Ishikawa (cell line): ENCODE data around the gene MTERF1.
A peak's percentile ranks its signal among the peaks of the same experiment; 100 is the strongest.

Source experiments
- CEBPB ChIP-seq: IDR thresholded peaks from 2 replicates; pipeline ENCODE4 v1.6.1; 2012
- CREB1 ChIP-seq: IDR thresholded peaks from 2 replicates; pipeline ENCODE4 v1.6.1; 2012; ENCODE audit warnings: low read depth
- EGR1 ChIP-seq: IDR thresholded peaks from 2 replicates; pipeline ENCODE4 v1.6.1; 2012
- EP300 ChIP-seq: IDR thresholded peaks from 2 replicates; pipeline ENCODE4 v1.6.1; 2012; ENCODE audit warnings: borderline replicate concordance
- FOXM1 ChIP-seq: IDR thresholded peaks from 2 replicates; pipeline ENCODE4 v1.6.1; 2012; ENCODE audit warnings: low read depth, borderline replicate concordance
- NFIC ChIP-seq: IDR thresholded peaks from 2 replicates; pipeline ENCODE4 v1.6.1; 2012
- RAD21 ChIP-seq: IDR thresholded peaks from 2 replicates; pipeline ENCODE4 v1.6.1; 2012; ENCODE audit warnings: low read depth
- TAF1 ChIP-seq: IDR thresholded peaks from 2 replicates; pipeline ENCODE4 v1.6.1; 2012; ENCODE audit warnings: low read depth, mild to moderate bottlenecking
- TCF12 ChIP-seq: IDR thresholded peaks from 2 replicates; pipeline ENCODE4 v1.6.1; 2012; ENCODE audit warnings: low read depth
- TEAD4 ChIP-seq: IDR thresholded peaks from 2 replicates; pipeline ENCODE4 v1.6.1; 2012
- USF1 ChIP-seq: IDR thresholded peaks from 2 replicates; pipeline ENCODE4 v1.6.1; 2012
- YY1 ChIP-seq: IDR thresholded peaks from 2 replicates; pipeline ENCODE4 v1.6.1; 2012; ENCODE audit warnings: low read depth
- ZBTB7A ChIP-seq: IDR thresholded peaks from 2 replicates; pipeline ENCODE4 v1.6.1; 2012; ENCODE audit warnings: low read depth
- TF ChIP-seq, protein P1 (sequence below): IDR thresholded peaks from 2 replicates; pipeline ENCODE4 v1.6.1; 2012
- TF ChIP-seq, protein P2 (sequence below): IDR thresholded peaks from 2 replicates; pipeline ENCODE4 v1.6.1; 2012; ENCODE audit warnings: low read depth, mild to moderate bottlenecking

MTERF1 gene, protein sequence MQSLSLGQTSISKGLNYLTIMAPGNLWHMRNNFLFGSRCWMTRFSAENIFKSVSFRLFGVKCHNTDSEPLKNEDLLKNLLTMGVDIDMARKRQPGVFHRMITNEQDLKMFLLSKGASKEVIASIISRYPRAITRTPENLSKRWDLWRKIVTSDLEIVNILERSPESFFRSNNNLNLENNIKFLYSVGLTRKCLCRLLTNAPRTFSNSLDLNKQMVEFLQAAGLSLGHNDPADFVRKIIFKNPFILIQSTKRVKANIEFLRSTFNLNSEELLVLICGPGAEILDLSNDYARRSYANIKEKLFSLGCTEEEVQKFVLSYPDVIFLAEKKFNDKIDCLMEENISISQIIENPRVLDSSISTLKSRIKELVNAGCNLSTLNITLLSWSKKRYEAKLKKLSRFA

GRCh38 chr7:91880413-91881241, at the start of gene MTERF1:
Gene MTERF1, minus strand, starts transcription at chr7:91880702. Its CDS starts 619 bp downstream, at chr7:91880083.
- TF ChIP-seq CEBPB: no peak
- no peak for TF ChIP-seq FOXM1
- no peak for TF ChIP-seq EGR1
- TF ChIP-seq, protein P1, sequence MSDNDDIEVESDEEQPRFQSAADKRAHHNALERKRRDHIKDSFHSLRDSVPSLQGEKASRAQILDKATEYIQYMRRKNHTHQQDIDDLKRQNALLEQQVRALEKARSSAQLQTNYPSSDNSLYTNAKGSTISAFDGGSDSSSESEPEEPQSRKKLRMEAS: peak; percentile 91
- TF ChIP-seq TCF12: 0 out of 2 replicates have a peak, but pooled peaks have one; percentile 47
- TF ChIP-seq RAD21: peak; percentile 73
- TF ChIP-seq USF1: peak; percentile 43; the same call in 1 of the 2 replicates
- TF ChIP-seq YY1: peak; percentile 67; the same call in 1 of the 2 replicates
- TF ChIP-seq CREB1: peak; percentile 43; the same call in 1 of the 2 replicates
- peak; percentile 85 for TF ChIP-seq TAF1
- TF ChIP-seq, protein P2, sequence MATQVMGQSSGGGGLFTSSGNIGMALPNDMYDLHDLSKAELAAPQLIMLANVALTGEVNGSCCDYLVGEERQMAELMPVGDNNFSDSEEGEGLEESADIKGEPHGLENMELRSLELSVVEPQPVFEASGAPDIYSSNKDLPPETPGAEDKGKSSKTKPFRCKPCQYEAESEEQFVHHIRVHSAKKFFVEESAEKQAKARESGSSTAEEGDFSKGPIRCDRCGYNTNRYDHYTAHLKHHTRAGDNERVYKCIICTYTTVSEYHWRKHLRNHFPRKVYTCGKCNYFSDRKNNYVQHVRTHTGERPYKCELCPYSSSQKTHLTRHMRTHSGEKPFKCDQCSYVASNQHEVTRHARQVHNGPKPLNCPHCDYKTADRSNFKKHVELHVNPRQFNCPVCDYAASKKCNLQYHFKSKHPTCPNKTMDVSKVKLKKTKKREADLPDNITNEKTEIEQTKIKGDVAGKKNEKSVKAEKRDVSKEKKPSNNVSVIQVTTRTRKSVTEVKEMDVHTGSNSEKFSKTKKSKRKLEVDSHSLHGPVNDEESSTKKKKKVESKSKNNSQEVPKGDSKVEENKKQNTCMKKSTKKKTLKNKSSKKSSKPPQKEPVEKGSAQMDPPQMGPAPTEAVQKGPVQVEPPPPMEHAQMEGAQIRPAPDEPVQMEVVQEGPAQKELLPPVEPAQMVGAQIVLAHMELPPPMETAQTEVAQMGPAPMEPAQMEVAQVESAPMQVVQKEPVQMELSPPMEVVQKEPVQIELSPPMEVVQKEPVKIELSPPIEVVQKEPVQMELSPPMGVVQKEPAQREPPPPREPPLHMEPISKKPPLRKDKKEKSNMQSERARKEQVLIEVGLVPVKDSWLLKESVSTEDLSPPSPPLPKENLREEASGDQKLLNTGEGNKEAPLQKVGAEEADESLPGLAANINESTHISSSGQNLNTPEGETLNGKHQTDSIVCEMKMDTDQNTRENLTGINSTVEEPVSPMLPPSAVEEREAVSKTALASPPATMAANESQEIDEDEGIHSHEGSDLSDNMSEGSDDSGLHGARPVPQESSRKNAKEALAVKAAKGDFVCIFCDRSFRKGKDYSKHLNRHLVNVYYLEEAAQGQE: no peak; the same call in 1 of the 2 replicates
- peak; percentile 37; the same call in 1 of the 2 replicates for TF ChIP-seq TEAD4
- no peak for TF ChIP-seq NFIC
- TF ChIP-seq EP300: peak; percentile 24; the same call in 1 of the 2 replicates
- TF ChIP-seq ZBTB7A: 0 out of 2 replicates have a peak, but pooled peaks have one; percentile 29

- no peak for TF ChIP-seq RAD21
- TF ChIP-seq, protein P1: no peak
- TF ChIP-seq, protein P2: no peak
- TF ChIP-seq CREB1: no peak
- no peak for TF ChIP-seq TEAD4
- TF ChIP-seq USF1: no peak
- TF ChIP-seq TCF12: no peak
- no peak for TF ChIP-seq EP300
- no peak for TF ChIP-seq NFIC
- no peak for TF ChIP-seq CEBPB
- no peak for TF ChIP-seq YY1
- no peak for TF ChIP-seq FOXM1
- TF ChIP-seq ZBTB7A: no peak
- TF ChIP-seq EGR1: no peak
- no peak for TF ChIP-seq TAF1
Observed at GRCh38 chr7:91929463-91929862, 49.0 kb upstream of the MTERF1 start.

DNA sequence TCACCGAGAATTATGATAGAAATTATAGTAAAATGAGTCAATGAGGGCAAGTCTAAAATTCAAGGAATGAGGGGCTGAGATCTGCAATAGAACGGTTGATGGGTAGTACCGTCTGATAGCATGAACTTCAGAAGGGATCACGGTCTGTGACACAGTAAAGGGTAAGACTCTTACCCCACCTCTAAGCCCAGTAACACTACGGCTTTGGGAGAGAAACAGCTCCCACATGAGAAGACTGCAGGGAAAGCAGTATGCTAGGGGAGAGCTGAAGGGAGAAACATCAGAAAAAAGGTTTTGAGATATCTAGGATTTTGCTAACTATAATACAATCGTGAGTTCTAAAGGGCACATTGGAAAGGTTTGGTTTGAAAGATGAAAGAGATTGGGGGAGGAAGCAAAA, 47.4 kb upstream of the MTERF1 start:
- TF ChIP-seq NFIC: no peak
- TF ChIP-seq USF1: no peak
- no peak for TF ChIP-seq FOXM1
- no peak for TF ChIP-seq TAF1
- TF ChIP-seq TCF12: no peak
- TF ChIP-seq, protein P2: no peak
- no peak for TF ChIP-seq TEAD4
- TF ChIP-seq ZBTB7A: no peak
- no peak for TF ChIP-seq RAD21
